ENCODE measurements around the gene MYO3A. TPM values are rescaled to one million over a fixed set of nuclear protein-coding genes. Genes with fewer than 3 reads are reported as not detected.

MYO3A gene
- total RNA-seq, 4 donors from 2014 or later = 0.58 to 3.4 TPM; not detected in 2

DNA sequence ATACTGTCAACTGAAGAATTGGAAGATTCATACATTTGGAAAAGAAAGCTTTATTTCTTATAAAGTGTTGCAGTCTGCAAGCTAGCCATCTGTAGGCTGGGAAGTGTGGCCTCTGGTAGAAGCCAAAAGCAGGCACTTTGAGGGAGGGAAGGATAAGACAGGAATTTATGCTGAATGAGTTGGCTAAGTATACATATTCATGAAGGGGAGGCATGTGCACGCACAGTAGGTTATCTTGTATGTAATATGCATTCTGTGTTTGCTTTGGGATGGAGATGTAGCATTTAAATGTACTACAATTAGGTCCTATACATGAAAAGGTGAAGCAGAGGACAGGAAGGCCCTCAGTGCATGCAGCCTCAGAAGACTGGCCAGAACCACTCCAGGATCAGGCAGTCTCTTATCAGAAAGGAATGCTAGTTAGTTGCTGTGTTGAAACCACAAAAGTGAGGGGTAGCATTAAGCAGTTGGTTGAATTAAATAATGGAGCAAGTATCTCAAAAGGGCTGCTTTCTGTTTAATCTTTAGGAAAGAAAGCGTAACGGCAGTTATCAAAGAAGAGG, 40.9 kb downstream of the MYO3A start:
- intact Hi-C loops (cut with DNase I; ENCODE audit: low total_unique reads) = no loop called here
- H3K27ac ChIP-seq = no peak overlapping the region
- no peak overlapping the region for H3K4me3 ChIP-seq
- TF ChIP-seq, protein P1, sequence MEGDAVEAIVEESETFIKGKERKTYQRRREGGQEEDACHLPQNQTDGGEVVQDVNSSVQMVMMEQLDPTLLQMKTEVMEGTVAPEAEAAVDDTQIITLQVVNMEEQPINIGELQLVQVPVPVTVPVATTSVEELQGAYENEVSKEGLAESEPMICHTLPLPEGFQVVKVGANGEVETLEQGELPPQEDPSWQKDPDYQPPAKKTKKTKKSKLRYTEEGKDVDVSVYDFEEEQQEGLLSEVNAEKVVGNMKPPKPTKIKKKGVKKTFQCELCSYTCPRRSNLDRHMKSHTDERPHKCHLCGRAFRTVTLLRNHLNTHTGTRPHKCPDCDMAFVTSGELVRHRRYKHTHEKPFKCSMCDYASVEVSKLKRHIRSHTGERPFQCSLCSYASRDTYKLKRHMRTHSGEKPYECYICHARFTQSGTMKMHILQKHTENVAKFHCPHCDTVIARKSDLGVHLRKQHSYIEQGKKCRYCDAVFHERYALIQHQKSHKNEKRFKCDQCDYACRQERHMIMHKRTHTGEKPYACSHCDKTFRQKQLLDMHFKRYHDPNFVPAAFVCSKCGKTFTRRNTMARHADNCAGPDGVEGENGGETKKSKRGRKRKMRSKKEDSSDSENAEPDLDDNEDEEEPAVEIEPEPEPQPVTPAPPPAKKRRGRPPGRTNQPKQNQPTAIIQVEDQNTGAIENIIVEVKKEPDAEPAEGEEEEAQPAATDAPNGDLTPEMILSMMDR (IDR thresholded peaks at IDR 0.05) = no peak
- no peak for TF ChIP-seq POLR2A (IDR thresholded peaks at IDR 0.05)
- DNase-seq = no peak
- no peaks in the 10 kb centered on the region for H3K4me1 ChIP-seq
- no peaks in the 10 kb centered on the region for H3K9me3 ChIP-seq
- no peaks in the 10 kb centered on the region for H3K36me3 ChIP-seq
- H3K27me3 ChIP-seq = no peaks in the 10 kb centered on the region

DNA sequence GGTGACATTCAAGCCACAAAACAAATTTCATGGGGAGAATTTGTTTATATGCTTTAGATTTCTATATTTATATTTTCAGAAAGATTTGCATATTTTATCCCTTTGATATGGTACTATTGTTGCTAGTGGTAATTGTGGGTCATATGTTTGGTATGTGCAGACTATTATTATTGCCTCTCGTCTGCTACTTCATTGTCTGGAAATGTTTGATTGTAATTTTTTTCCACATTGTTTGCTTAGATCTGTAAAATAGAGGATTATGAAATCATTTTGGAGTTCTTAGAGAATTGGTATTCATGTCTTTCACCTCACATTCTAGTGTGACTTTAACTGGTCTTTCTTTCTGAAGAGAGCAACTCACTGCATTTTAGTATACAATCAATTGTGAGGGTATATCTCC, 44.7 kb downstream of the MYO3A start:
- TF ChIP-seq, protein P1 (IDR thresholded peaks at IDR 0.05) = no peak
- no peak for TF ChIP-seq POLR2A (IDR thresholded peaks at IDR 0.05)
- intact Hi-C loops (cut with DNase I; ENCODE audit: low total_unique reads) = no loop called here

GRCh38 chr10:25982107-25982506, 48.1 kb downstream of the MYO3A start:
- no peak for TF ChIP-seq POLR2A (IDR thresholded peaks at IDR 0.05)
- TF ChIP-seq, protein P1 (IDR thresholded peaks at IDR 0.05) = no peak
- no peaks in the 10 kb centered on the region for H3K4me1 ChIP-seq
- H3K36me3 ChIP-seq = no peaks in the 10 kb centered on the region
- DNase-seq = no peak
- no peak overlapping the region for H3K4me3 ChIP-seq
- no peaks in the 10 kb centered on the region for H3K27me3 ChIP-seq
- intact Hi-C loops (cut with DNase I; ENCODE audit: low total_unique reads) = no loop called here
- H3K9me3 ChIP-seq = no peaks in the 10 kb centered on the region
- H3K27ac ChIP-seq = no peak overlapping the region

More for the DNA sequence above, 44.7 kb downstream of the MYO3A start:
- H3K9me3 ChIP-seq = no peaks in the 10 kb centered on the region
- H3K27ac ChIP-seq = no peak overlapping the region
- no peak overlapping the region for H3K4me3 ChIP-seq
- H3K4me1 ChIP-seq = no peaks in the 10 kb centered on the region
- no peaks in the 10 kb centered on the region for H3K36me3 ChIP-seq
- DNase-seq = no peak
- no peaks in the 10 kb centered on the region for H3K27me3 ChIP-seq

DNA sequence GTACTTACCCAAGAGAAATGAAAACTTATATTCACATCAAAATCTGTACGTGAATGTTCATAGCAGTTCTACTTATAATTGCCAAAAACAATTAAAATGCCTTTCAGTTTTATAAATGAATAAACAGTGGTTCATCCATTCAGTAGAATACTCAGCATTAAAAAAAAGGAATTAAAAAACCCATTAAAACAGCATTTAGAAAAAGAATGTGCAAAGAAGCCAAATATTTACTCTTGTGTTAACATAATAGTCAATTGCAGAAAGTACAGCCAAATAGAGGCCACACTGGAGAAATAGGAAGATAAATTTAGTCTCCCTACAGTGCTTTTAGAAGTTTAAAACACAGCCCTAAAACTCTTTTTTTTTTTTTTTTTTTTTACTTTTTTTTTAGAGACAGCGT, 54.6 kb downstream of the MYO3A start:
- TF ChIP-seq, protein P1 (IDR thresholded peaks at IDR 0.05) = no peak
- no peak for TF ChIP-seq POLR2A (IDR thresholded peaks at IDR 0.05)
- H3K9me3 ChIP-seq = no peaks in the 10 kb centered on the region
- no peak overlapping the region for H3K27ac ChIP-seq
- no peaks in the 10 kb centered on the region for H3K27me3 ChIP-seq
- DNase-seq = no peak
- intact Hi-C loops (cut with DNase I; ENCODE audit: low total_unique reads) = no loop called here
- H3K4me1 ChIP-seq = no peaks in the 10 kb centered on the region
- H3K4me3 ChIP-seq = no peak overlapping the region
- H3K36me3 ChIP-seq = no peaks in the 10 kb centered on the region

DNA sequence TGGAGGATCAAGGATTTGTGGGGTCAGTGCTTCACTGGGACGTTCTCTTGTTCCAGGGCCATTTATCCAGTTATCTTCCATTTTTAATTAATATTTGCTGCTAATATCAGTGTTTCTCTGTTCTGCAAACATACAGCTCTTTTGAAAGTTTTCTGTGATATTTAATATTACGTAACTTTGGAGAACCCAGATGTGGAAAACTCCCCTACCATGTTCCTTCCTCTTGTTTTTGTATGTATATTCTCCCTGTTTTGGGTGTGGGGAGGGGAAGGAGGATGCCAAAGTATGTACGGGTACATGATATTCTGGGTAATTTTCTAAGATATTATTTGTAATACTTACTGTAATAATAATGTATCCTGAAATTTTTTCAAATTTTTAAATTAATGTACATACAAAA, 55.9 kb downstream of the MYO3A start:
- Histone ChIP-seq H3K27ac (no peak overlapping the region), H3K4me1 (no peaks in the 10 kb centered on the region), H3K9me3 (no peaks in the 10 kb centered on the region), H3K36me3 (no peaks in the 10 kb centered on the region), H3K27me3 (no peaks in the 10 kb centered on the region), H3K4me3 (no peak overlapping the region)
- intact Hi-C loops (cut with DNase I; ENCODE audit: low total_unique reads) = no loop called here
- no peak for TF ChIP-seq POLR2A (IDR thresholded peaks at IDR 0.05)
- TF ChIP-seq, protein P1 (IDR thresholded peaks at IDR 0.05) = no peak
- DNase-seq = no peak

Measured in uterus (tissue), 4 donors.